CD1c-positive myeloid dendritic cell (primary cell): Measurements from ENCODE around the gene TMEM50B.
A peak's percentile ranks its signal among the peaks of the same experiment; 100 is the strongest.
"Not testable (repeated sequence)": the region's sequence is repeated elsewhere in the genome, so short reads cannot be mapped to it uniquely, and the experiment has no call there.

Source experiments
- DNase-seq: peaks from one replicate; pipeline ENCODE4 v3.0.0-alpha.2; 2016; ENCODE audit errors: extremely low spot score

The TMEM50B gene

DNA sequence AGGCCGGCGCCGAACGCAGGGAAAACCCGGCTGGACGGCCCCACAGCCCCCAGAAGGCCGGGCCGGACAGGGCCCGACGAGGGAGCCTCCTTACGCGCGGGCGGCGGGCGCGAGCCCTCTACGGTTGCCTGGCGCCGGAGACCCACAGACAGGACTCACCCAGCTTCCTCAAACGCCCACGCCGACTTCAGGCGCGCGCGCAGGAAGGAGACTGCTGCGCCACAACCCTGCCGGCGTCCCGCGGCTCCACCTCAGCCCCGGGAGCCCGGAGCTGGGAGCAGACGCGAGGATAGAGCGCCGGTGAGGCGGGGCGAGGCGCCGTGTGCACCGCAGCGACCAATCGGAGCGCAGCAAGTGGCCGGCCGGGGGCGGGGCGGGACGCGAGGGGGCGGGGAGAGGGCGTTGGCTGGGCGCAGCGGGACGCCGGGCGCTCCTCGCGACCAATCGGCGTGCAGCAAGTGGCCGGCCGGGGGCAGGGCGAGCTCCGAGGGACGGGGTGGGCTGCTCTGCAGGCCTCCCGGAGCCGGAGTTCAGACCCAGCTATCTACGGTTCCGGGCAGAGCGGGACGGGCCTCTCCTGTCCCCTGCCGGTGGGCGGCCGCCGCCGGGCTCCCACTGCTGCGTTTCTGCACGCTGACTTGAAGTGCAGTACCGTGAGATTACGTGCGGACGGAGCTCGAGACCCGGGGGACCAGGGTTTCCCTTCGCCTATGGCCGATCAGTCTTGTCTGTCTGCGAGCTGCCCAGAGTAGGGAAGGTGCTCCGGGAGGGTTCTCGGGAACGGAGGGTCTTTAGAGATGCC lies at the start of gene TMEM50B:
TMEM50B (minus strand) TSS at position 296 of the 802 bp plus-strand sequence. CDS start 11,089 bp downstream, outside the sequence.
- peak; percentile 99 for DNase-seq

DNA sequence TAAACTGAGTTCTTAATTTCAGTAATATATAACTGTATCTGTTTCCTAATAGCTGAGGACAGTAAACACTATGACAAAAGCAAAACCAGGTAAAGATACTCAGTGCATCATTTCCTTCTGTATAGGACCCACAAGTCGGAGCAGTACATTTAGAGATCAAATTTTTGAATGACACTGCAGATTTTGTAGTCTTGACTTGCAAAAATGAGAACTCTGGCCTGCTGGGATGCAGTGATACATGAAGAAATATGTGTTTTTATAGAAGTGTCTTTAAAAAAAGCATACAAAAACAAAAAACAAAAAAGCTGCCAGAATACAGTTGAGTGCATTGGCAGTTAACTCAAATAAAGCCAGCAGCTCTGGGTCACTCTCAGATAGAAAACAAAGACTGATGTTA lies 43.2 kb upstream of the TMEM50B start:
- no peak for DNase-seq

DNA sequence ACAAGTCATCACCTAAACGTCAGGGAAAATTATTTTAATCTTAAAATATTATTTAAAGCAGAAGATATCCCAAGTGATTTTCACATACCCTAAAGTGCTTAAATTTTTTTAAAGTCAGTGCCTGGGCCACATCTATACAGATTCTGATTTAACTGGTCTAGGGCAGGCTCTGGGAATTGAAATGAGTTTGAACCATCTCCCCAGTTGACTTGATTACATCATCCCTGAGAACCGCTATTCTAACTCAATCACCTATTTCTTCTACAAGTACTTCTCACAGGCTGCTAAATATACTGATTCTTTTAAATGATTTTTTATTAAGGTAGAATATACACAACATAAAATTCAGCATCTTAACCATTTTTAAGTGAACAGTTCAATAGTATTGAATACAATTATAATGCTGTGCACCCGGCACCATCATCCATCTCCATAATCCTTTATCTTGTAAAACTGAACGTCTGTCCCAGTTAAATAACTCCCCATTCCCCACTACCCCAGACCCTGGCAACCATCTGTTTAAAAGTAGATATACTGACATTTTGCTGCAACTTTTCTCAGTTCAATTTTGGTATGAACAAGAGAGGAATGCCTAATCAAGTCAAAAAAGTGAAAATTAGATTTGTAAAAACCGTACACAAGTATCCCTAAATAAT lies 42.7 kb upstream of the TMEM50B start:
- DNase-seq: no peak

DNA sequence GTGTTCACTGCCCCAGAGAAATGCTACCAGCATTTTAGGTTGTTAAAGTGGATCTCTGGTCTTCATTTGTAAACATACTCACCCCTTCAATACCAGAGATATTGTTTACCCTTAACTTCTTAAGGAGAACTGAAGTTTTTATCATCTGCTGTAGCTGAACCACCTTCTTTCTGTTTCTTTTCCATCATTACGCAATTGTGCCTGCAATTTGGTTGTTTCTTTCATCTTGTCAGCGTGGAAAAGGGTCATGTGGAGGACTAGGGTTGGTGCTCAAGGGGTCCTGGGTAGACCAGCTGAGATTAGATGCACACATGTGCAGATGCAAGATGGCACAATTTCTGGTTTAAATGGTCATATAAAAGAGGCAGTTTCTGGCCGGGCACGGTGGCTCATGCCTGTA lies 39.1 kb upstream of the TMEM50B start:
- DNase-seq: no peak

DNA sequence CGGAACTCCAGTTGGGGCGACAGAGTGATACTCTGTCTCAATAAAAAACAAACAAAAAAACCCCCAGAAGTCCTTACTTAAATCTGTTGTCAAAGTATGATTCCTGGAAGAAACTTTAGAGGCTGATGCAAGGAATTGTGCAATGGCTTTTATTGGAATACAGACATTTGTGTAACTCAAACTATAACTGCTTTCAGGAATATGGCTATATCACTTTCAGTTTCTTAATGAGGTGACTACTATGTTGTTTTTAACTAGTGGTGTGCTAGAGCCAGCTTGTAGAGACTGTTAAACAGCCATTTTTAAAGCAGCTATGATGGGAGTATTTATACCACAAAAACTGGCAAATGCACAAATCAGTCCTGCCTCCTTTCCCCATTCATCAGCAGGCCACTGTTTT lies 34.5 kb upstream of the TMEM50B start:
- DNase-seq: no peak

DNA sequence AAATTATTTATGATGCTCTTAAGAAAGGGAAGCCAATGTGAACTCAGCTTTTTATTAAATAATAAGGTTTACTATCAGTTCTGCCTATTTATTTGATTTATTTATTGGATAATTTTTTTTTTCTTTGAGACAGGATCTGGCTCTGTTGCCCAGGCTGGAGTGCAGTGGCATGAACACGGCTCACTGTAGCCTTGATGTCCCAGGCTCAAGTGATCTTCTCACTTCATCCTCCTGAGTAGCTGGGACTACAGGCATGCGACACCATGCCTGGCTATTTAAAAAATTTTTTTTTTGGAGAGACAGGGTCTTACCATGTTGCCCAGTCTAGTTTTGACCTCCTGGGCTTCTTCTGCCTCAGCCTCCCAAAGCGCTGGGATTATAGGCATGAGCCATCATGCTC lies 32.7 kb upstream of the TMEM50B start:
- no peak for DNase-seq

DNA sequence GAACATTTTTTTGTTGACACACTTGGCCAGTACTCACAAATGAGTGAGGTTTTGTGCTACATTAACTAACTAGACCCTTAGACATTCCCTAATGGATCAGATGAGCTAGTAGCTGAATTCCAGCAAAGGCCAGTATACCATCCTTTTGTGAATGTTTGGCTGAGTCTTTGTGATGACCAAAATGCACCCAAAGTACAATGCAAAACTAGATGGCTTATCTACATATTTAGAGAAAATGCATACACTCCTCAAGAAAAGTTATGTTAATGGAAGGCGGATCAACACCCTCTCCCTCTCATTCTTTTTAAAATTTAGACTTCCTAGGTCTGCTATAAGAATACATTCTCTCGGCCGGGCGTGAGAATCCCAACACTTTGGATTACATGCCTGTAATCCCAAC lies 31.9 kb upstream of the TMEM50B start:
- no peak for DNase-seq

- no peak for DNase-seq
Measured at GRCh38 chr21:33510826-33511225, 31.1 kb upstream of the TMEM50B start.

DNA sequence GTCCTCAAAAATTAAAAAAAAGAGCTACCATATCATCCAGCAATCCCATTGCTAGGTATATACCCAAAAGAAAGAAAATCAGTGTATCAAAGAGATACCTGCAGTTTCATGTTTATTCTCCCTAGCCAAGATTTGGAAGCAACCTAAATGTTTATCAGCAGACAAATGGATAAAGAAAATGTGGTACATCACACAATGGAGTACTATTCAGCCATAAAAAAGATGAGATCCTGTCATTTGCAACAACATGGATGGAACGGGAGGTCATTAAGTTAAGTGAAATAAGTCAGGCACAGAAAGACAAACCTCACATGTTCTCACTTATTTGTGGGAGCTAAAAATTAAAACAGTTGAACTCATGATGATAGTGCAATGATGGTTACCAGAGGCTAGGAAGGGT lies 27.2 kb upstream of the TMEM50B start:
- not testable (repeated sequence) for DNase-seq

- no peak for DNase-seq
Measured at GRCh38 chr21:33505833-33506232, 26.1 kb upstream of the TMEM50B start.

- DNase-seq: no peak
Measured at GRCh38 chr21:33496345-33496744, 16.6 kb upstream of the TMEM50B start.

GRCh38 chr21:33495743-33496142 lies 16.0 kb upstream of the TMEM50B start:
- DNase-seq: no peak

DNA sequence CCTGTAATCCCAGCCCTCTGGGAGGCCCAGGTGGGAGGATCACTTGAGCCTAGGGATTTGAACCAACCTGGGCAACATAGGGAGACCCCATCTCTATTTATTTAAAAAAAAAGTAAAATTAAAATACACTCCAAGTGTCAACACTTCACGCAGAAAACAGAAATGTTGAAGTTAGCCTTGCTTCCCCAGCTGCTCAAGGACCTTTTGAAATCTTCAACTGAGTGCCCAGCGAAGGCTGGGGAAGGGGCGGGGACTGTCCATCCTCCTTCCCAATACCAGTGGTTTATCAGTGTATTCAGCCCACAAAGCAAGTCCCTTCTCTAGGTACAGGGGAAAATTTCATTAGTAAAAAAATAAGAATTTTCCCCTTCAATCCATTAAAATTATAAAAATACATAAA lies 14.0 kb upstream of the TMEM50B start:
- no peak for DNase-seq

- peak; percentile 42 for DNase-seq
Measured at GRCh38 chr21:33492571-33492970, 12.8 kb upstream of the TMEM50B start.

DNA sequence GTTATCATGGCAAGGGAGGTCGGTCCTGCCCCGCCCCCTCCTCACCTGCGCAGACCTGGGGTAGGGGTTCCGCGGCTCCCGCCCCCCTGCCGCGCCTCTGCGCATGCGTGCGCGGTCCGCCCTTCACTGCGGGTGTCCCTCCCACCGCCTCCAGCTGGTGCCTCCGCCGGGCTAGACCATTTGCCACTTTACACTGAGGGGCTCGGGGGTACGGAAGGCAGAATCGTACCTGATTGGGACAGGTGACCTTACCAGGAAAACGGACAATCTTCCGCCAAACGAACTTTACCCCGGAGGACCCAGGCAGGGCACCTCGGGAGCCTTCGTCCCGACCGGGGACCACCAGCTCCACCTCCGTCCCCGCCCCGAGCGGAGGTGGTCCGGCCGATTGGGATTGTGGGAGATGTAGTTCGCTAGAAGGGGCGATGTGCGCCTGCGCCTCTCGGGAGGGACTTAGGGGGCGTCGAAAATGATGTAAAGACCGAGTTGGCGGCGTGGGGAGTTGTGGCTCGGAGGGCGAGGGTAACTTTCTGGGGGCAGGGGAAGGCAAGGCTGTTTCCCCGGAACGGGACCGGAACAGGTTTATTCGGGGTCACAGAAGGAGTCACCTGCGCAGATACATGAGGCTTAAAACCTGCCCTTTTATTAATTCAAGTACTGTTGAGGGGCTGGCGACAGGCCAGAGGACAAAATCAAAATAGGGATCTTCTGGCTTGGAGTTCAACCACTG lies 11.8 kb upstream of the TMEM50B start, which contains the start of gene DNAJC28:
DNAJC28 (minus strand) TSS at position 344 of the 730 bp plus-strand sequence. CDS start 2,323 bp downstream, outside the sequence.
- DNase-seq: peak; percentile 97

DNA sequence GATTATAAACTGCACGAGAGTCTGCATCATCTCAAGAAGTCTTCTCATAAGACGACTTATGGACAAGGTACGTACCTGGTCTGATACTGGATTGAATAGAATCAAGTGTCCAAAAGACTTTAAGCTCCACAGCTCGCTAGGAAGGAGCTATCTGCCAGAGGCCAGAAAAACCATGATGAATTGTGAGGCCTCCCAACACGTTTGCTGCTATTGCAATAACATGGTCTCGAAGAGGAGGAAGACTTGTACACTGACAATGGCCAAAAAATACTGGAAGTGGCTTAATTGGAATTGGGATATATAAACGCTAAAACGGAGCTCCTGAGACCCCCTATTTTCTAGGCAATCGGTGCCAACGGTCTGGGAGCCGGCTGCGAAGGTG lies 11.2 kb upstream of the TMEM50B start:
- no peak for DNase-seq

GRCh38 chr21:33488936-33489335 lies 9.2 kb upstream of the TMEM50B start:
- DNase-seq: no peak

GRCh38 chr21:33487996-33488395 lies 8.2 kb upstream of the TMEM50B start:
- no peak for DNase-seq

DNA sequence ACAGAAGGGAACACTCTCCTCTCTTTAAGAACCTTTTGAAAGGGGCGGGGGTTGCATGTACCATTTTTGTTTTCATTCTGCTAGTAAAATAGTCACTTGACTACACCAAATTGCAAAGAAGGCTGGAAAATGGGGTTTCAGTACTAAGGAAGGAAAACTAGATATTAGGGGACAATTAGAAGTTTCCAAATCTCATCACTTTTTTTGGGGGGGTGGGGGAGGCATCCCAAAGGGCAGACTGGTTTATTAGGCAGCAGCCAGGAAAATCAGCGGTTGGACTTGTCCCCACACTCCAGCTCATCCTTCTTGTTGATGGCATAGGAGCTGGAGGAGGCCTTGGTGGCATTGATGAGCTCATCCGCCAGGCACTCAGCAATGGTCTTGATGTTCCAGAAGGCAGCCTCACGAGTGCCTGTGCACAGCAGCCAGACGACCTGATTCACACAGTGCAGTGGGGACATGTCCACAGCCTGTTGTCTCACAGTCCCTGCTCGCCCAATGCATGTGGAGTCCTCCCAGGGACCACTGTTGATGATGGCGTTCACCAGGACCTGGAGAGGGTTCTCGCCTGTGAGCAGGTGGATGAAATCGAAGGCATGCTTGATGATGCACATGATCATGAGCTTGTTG lies 1.7 kb upstream of the TMEM50B start:
- DNase-seq: no peak

- no peak for DNase-seq
Measured at GRCh38 chr21:33480481-33481103, 818 bp upstream of the TMEM50B start.

GRCh38 chr21:33478935-33479678 lies 667 bp downstream of the TMEM50B start:
- DNase-seq: peak; percentile 59
